K562 (cell line): ENCODE data around the gene CRYBA4. TPM values are rescaled to one million over a fixed set of nuclear protein-coding genes. Genes with fewer than 3 reads are reported as not detected.
A peak's percentile ranks its signal among the peaks of the same experiment; 100 is the strongest.

Experiments
- ADNP ChIP-seq: fragments of 200-800 bp; sonication (Bioruptor generic); IDR thresholded peaks from 2 replicates; pipeline ENCODE4 v1.6.1; 2016; ENCODE audit warnings: missing genetic modification characterization, missing compliant biosample characterization
- ASH1L ChIP-seq: fragments of 450-650 bp; IDR thresholded peaks from 2 replicates; pipeline ENCODE4 v1.6.1; 2018; ENCODE audit warnings: borderline replicate concordance, mild to moderate bottlenecking, low read depth; ENCODE audit not compliant: partially characterized antibody
- BDP1 ChIP-seq: IDR thresholded peaks from 3 replicates; pipeline ENCODE4 v1.6.1; 2011; ENCODE audit not compliant: insufficient read length, insufficient read depth
- E4F1 ChIP-seq: fragments of 250-450 bp; sonication (Bioruptor Pico); IDR thresholded peaks from 2 replicates; pipeline ENCODE4 v1.5.0; 2021; ENCODE audit warnings: mild to moderate bottlenecking, borderline replicate concordance
- ETV6 ChIP-seq, 3 experiments: fragments of 150-350 bp in 1 of 3; sonication (generic) in 1 of 3; formaldehyde crosslinking in 1 of 3; IDR thresholded peaks; 2 replicates each; pipeline versions ENCODE4 v1.6.1 to v1.8.0; 2014 to 2022; ENCODE audit warnings: borderline replicate concordance in 2 of 3, low read depth in 2 of 3, antibody characterized with exemption in 1 of 3, low read length in 1 of 3, mild to moderate bottlenecking in 1 of 3, missing genetic modification reagents in 1 of 3
- FOXA3 ChIP-seq, 2 experiments: fragments of 450-650 bp in 1 of 2; sonication (generic) in 1 of 2; formaldehyde crosslinking; IDR thresholded peaks in 1 of 2; conservative IDR thresholded peaks in 1 of 2; 2 replicates each; pipeline versions ENCODE4 v1.4.0 to v1.8.0; 2020 to 2022; ENCODE audit warnings: mild to moderate bottlenecking in 2 of 2, missing genetic modification reagents in 1 of 2
- FOXJ3 ChIP-seq: sonication (generic); formaldehyde crosslinking; IDR thresholded peaks from 2 replicates; pipeline ENCODE4 v1.4.0; 2020; ENCODE audit warnings: mild to moderate bottlenecking, missing genetic modification reagents
- IRF1 ChIP-seq: sonication (generic); formaldehyde crosslinking; IDR thresholded peaks from 2 replicates; pipeline ENCODE4 v1.8.0; 2022; ENCODE audit warnings: missing genetic modification reagents, mild to moderate bottlenecking, borderline replicate concordance
- KAT7 ChIP-seq: sonication (generic); formaldehyde crosslinking; IDR thresholded peaks from 2 replicates; pipeline ENCODE4 v1.8.0; 2022; ENCODE audit warnings: missing genetic modification reagents, mild to moderate bottlenecking, borderline replicate concordance
- LEF1 ChIP-seq: fragments of 450-650 bp; IDR thresholded peaks from 2 replicates; pipeline ENCODE4 v1.6.1; 2016; ENCODE audit warnings: mild to moderate bottlenecking
- MCM5 ChIP-seq: fragments of 450-650 bp; IDR thresholded peaks from 2 replicates; pipeline ENCODE4 v1.6.1; 2016; ENCODE audit warnings: low read depth
- PRMT5 ChIP-seq: sonication (generic); formaldehyde crosslinking; IDR thresholded peaks from 2 replicates; pipeline ENCODE4 v1.5.0; 2020; ENCODE audit warnings: missing genetic modification reagents
- SAFB2 ChIP-seq: fragments of 200-400 bp; formaldehyde crosslinking; IDR thresholded peaks from 2 replicates; pipeline ENCODE4 v1.6.1; 2018; ENCODE audit warnings: borderline replicate concordance, low read length, low read depth, moderate library complexity; ENCODE audit not compliant: severe bottlenecking
- TCF3 ChIP-seq: sonication (generic); formaldehyde crosslinking; IDR thresholded peaks from 2 replicates; pipeline ENCODE4 v1.4.0; 2020; ENCODE audit warnings: mild to moderate bottlenecking, missing genetic modification reagents
- XRCC3 ChIP-seq: fragments of 450-650 bp; IDR thresholded peaks from 2 replicates; pipeline ENCODE4 v1.6.1; 2017; ENCODE audit warnings: mild to moderate bottlenecking, moderate library complexity
- ZFX ChIP-seq: sonication (generic); formaldehyde crosslinking; IDR thresholded peaks from 2 replicates; pipeline ENCODE4 v1.8.0; 2022; ENCODE audit warnings: mild to moderate bottlenecking, missing genetic modification reagents, moderate library complexity
- ZNF197 ChIP-seq: fragments of 200-800 bp; sonication (Bioruptor generic); IDR thresholded peaks from 2 replicates; pipeline ENCODE4 v1.6.1; 2016; ENCODE audit warnings: low read depth, missing genetic modification characterization, missing compliant biosample characterization
- ZNF589 ChIP-seq: fragments of 200-800 bp; sonication (Bioruptor generic); IDR thresholded peaks from 2 replicates; pipeline ENCODE4 v1.6.1; 2016; ENCODE audit warnings: low read depth, missing genetic modification characterization, missing compliant biosample characterization
- polyA plus RNA-seq, 8 experiments: library from polyadenylated mRNA; depleted of rRNA in 4 of 8; stranded (reverse) in 5 of 8; unstranded in 3 of 8; fragments of >200 nt; fragmentation: Nextera tagmentation in 2 of 8; fragmentation: Illumina TruSeq in 1 of 8; extraction: Ambion mirVana in 2 of 8; extraction: Trizol in 1 of 8; gene quantifications; 2 replicates each; pipeline versions ENCODE4 v1.2.1 to v1.2.3, GENCODE V29; 2011 to 2014; ENCODE audit warnings: inconsistent platforms in 1 of 8, missing spikeins in 1 of 8
- total RNA-seq, 7 experiments: library from RNA; depleted of rRNA in 6 of 7; stranded (reverse); fragments of >200 nt in 6 of 7; fragmentation: Illumina TruSeq in 2 of 7; extraction: Trizol in 2 of 7; gene quantifications; 2 replicates each; pipeline versions ENCODE4 v1.2.1 to v1.2.3, GENCODE V29; 2011 to 2021; ENCODE audit warnings: low replicate concordance in 1 of 7
- TF ChIP-seq, protein P1 (sequence below), 2 experiments: fragments of 200-800 bp in 1 of 2; sonication (Bioruptor generic) in 1 of 2; sonication (generic) in 1 of 2; formaldehyde crosslinking in 1 of 2; IDR thresholded peaks in 1 of 2; conservative IDR thresholded peaks in 1 of 2; 2 replicates each; pipeline versions ENCODE4 v1.5.0 to v1.6.1; 2016 to 2020; ENCODE audit warnings: missing compliant biosample characterization in 1 of 2, missing genetic modification characterization in 1 of 2, missing genetic modification reagents in 1 of 2
- TF ChIP-seq, protein P2 (sequence below), 2 experiments: fragments of 450-650 bp; conservative IDR thresholded peaks; 2 replicates each; pipeline ENCODE4 v1.6.1; 2017; ENCODE audit warnings: mild to moderate bottlenecking in 2 of 2, moderate library complexity in 2 of 2

Gene CRYBA4
- total and polyA plus RNA-seq, 9 of the 15 experiments (the other 6 are each of a cell fraction or from before 2014, with no cell fraction given) = 0.59 to 3.3 (median 1.6) TPM

- TF ChIP-seq E4F1 (no peak), KAT7 (no peak), XRCC3 (no peak), ZFX (no peak), ETV6 (IDR thresholded peaks at IDR 0.05; ENCODE audit: borderline replicate concordance in 1 of 2, low read depth in 2 of 2, low read length in 1 of 2) (peak; percentile 39; a peak in 1 of 4 replicates), ETV6 (CRISPR knock-in tag; IDR thresholded peaks at IDR 0.05; ENCODE audit: borderline replicate concordance) (no peak), ADNP (tag) (no peak), PRMT5 (CRISPR knock-in tag) (no peak), FOXJ3 (no peak), SAFB2 (no peak), FOXA3 (CRISPR knock-in tag; conservative IDR thresholded peaks at IDR 0.05 in 1 of 2, IDR thresholded peaks at IDR 0.05 in 1 of 2) (no peak), BDP1 (no peak), TCF3 (no peak), IRF1 (CRISPR knock-in tag) (no peak), ASH1L (peak; percentile 51), MCM5 (no peak), ZNF197 (no peak), LEF1 (no peak), ZNF589 (peak; percentile 35; the same call in 1 of the 2 replicates)
- TF ChIP-seq, protein P1, sequence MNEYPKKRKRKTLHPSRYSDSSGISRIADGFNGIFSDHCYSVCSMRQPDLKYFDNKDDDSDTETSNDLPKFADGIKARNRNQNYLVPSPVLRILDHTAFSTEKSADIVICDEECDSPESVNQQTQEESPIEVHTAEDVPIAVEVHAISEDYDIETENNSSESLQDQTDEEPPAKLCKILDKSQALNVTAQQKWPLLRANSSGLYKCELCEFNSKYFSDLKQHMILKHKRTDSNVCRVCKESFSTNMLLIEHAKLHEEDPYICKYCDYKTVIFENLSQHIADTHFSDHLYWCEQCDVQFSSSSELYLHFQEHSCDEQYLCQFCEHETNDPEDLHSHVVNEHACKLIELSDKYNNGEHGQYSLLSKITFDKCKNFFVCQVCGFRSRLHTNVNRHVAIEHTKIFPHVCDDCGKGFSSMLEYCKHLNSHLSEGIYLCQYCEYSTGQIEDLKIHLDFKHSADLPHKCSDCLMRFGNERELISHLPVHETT (CRISPR knock-in tag; conservative IDR thresholded peaks at IDR 0.05 in 1 of 2, IDR thresholded peaks at IDR 0.05 in 1 of 2) = peak in 1 of 2 experiments; percentile 80; a peak in 2 of 4 replicates
- TF ChIP-seq, protein P2, sequence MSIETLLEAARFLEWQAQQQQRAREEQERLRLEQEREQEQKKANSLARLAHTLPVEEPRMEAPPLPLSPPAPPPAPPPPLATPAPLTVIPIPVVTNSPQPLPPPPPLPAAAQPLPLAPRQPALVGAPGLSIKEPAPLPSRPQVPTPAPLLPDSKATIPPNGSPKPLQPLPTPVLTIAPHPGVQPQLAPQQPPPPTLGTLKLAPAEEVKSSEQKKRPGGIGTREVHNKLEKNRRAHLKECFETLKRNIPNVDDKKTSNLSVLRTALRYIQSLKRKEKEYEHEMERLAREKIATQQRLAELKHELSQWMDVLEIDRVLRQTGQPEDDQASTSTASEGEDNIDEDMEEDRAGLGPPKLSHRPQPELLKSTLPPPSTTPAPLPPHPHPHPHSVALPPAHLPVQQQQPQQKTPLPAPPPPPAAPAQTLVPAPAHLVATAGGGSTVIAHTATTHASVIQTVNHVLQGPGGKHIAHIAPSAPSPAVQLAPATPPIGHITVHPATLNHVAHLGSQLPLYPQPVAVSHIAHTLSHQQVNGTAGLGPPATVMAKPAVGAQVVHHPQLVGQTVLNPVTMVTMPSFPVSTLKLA (conservative IDR thresholded peaks at IDR 0.05) = peak; percentile 91 to 95
Observed at GRCh38 chr22:26672590-26673468, 51.1 kb downstream of the CRYBA4 start (continued).
